Mesenchymal stem cell (in vitro differentiated cells and primary cell): ENCODE results near the gene SUSD2.

ENCODE experiments used
- DNase-seq: peaks from one replicate; pipeline ENCODE4 v3.0.0-alpha.2; 2013
- H2AFZ ChIP-seq: one replicate; pipeline ENCODE4 v1.6.1; 2013; ENCODE audit warnings: low read depth, mild to moderate bottlenecking, control low read depth, inconsistent platforms, low read length, moderate library complexity
- H2AK5ac ChIP-seq: 2 replicates; pipeline ENCODE4 v1.6.1; 2013; ENCODE audit warnings: low read length, moderate library complexity, mild to moderate bottlenecking, inconsistent platforms; ENCODE audit not compliant: severe bottlenecking
- H2BK120ac ChIP-seq: one replicate; pipeline ENCODE4 v1.6.1; 2013; ENCODE audit warnings: low read depth, mild to moderate bottlenecking, inconsistent platforms, low read length, moderate library complexity
- H2BK12ac ChIP-seq, 2 experiments: one replicate each; pipeline ENCODE4 v1.6.1; 2013; ENCODE audit warnings: inconsistent platforms in 2 of 2, low read length in 2 of 2, mild to moderate bottlenecking in 2 of 2, moderate library complexity in 2 of 2, control low read depth in 1 of 2
- H2BK15ac ChIP-seq: one replicate; pipeline ENCODE4 v1.6.1; 2013; ENCODE audit warnings: mild to moderate bottlenecking, low read depth, inconsistent platforms; ENCODE audit not compliant: poor library complexity, severe bottlenecking
- H2BK5ac ChIP-seq: 2 replicates; pipeline ENCODE4 v1.6.1; 2013; ENCODE audit warnings: low read depth, mild to moderate bottlenecking, low read length, control low read depth, inconsistent platforms; ENCODE audit not compliant: poor library complexity, severe bottlenecking
- H3K14ac ChIP-seq, 2 experiments: one replicate each; pipeline ENCODE4 v1.6.1; 2013; ENCODE audit warnings: inconsistent platforms in 2 of 2, low read length in 2 of 2, control low read depth in 1 of 2, mild to moderate bottlenecking in 1 of 2, moderate library complexity in 1 of 2
- H3K18ac ChIP-seq, 2 experiments: one replicate each; pipeline ENCODE4 v1.6.1; 2013; ENCODE audit warnings: inconsistent platforms in 2 of 2, low read length in 2 of 2, control low read depth in 1 of 2, low read depth in 1 of 2, mild to moderate bottlenecking in 1 of 2
- H3K23ac ChIP-seq, 2 experiments: one replicate each; pipeline ENCODE4 v1.6.1; 2013; ENCODE audit warnings: inconsistent platforms in 2 of 2, low read length in 2 of 2, mild to moderate bottlenecking in 2 of 2, moderate library complexity in 2 of 2, control low read depth in 1 of 2
- H3K27ac ChIP-seq: 2 replicates; pipeline ENCODE4 v1.5.1; 2013; ENCODE audit warnings: mild to moderate bottlenecking, moderate library complexity, low read length, control low read depth, inconsistent platforms; ENCODE audit not compliant: poor library complexity, severe bottlenecking
- H3K27me3 ChIP-seq, 2 experiments: 2 replicates each; pipeline versions ENCODE4 v1.6.1 to v1.7.0; 2013; ENCODE audit warnings: low read length in 2 of 2, mild to moderate bottlenecking in 2 of 2, moderate library complexity in 2 of 2, control low read depth in 1 of 2, inconsistent platforms in 1 of 2; ENCODE audit not compliant: control insufficient read depth in 1 of 2, insufficient read depth in 1 of 2
- H3K36me3 ChIP-seq, 2 experiments: 2 replicates each; pipeline versions ENCODE4 v1.6.1 to v1.7.0; 2013; ENCODE audit warnings: low read length in 2 of 2, control low read depth in 1 of 2, inconsistent platforms in 1 of 2, low read depth in 1 of 2, mild to moderate bottlenecking in 1 of 2; ENCODE audit not compliant: insufficient read depth in 2 of 2, control insufficient read depth in 1 of 2
- H3K4ac ChIP-seq, 2 experiments: one replicate each; pipeline ENCODE4 v1.6.1; 2013; ENCODE audit warnings: inconsistent platforms in 2 of 2, low read length in 2 of 2, mild to moderate bottlenecking in 2 of 2, moderate library complexity in 2 of 2, control low read depth in 1 of 2, low read depth in 1 of 2
- H3K4me1 ChIP-seq: 2 replicates; pipeline ENCODE4 v1.6.1; 2013; ENCODE audit warnings: low read depth, low read length, control low read depth; ENCODE audit not compliant: control insufficient read depth, insufficient read depth
- H3K4me2 ChIP-seq: 2 replicates; pipeline ENCODE4 v1.6.1; 2013; ENCODE audit warnings: low read length, mild to moderate bottlenecking, inconsistent platforms; ENCODE audit not compliant: poor library complexity, severe bottlenecking
- H3K4me3 ChIP-seq, 2 experiments: 2 replicates each; pipeline versions ENCODE4 v1.5.1 to v1.7.0; 2013; ENCODE audit warnings: low read length in 2 of 2, mild to moderate bottlenecking in 2 of 2, control low read depth in 1 of 2, low read depth in 1 of 2; ENCODE audit not compliant: insufficient read depth in 1 of 2
- H3K79me1 ChIP-seq: replicated peaks from 2 replicates; pipeline ENCODE4 v1.6.1; 2013; ENCODE audit warnings: mild to moderate bottlenecking, control low read depth, low read length, inconsistent platforms; ENCODE audit not compliant: poor library complexity, severe bottlenecking
- H3K9ac ChIP-seq: 2 replicates; pipeline ENCODE4 v1.7.0; 2013; ENCODE audit warnings: mild to moderate bottlenecking, low read length, moderate library complexity
- H3K9me3 ChIP-seq: 2 replicates; pipeline ENCODE4 v1.7.0; 2013; ENCODE audit warnings: mild to moderate bottlenecking, low read length; ENCODE audit not compliant: control insufficient read depth
- H4K8ac ChIP-seq: one replicate; pipeline ENCODE4 v1.6.1; 2013; ENCODE audit warnings: inconsistent platforms, mild to moderate bottlenecking, low read length, moderate library complexity
- H4K91ac ChIP-seq: one replicate; pipeline ENCODE4 v1.6.1; 2013; ENCODE audit warnings: mild to moderate bottlenecking, low read length, inconsistent platforms
- whole genome bisulfite sequencing: methylation state at CpG from one replicate; pipeline ENCODE4 v1.1.7; 2013; ENCODE audit warnings: mixed read lengths; 5-methylcytosine and 5-hydroxymethylcytosine counted together

Gene SUSD2

GRCh38 chr22:24187731-24188644 is 6.7 kb downstream of the SUSD2 start:
- Histone ChIP-seq H3K4me1 (peaks cover 9% of the 10 kb centered on the region), H2BK5ac (no peak overlapping the region), H3K27ac (no peak overlapping the region), H3K9me3 (no peaks in the 10 kb centered on the region), H2BK12ac (no peak overlapping the region), H3K18ac (no peak overlapping the region), H2BK120ac (no peak overlapping the region), H2AFZ (no peak overlapping the region), H2BK15ac (no peak overlapping the region), H2AK5ac (no peak overlapping the region), H3K4me2 (no peak overlapping the region), H3K4me3 (no peak overlapping the region), H3K23ac (no peak overlapping the region), H3K4ac (no peak overlapping the region), H4K8ac (no peak overlapping the region), H3K27me3 (no peaks in the 10 kb centered on the region), H4K91ac (no peak overlapping the region), H3K14ac (no peak overlapping the region), H3K79me1 (no peaks in the 10 kb centered on the region), H3K36me3 (peaks cover 0 to 4% of the 10 kb centered on the region in 2 experiments), H3K9ac (no peak overlapping the region)
- WGBS, result 91% methylated on average over 37 of the region's 37 CpGs
- no peak for DNase-seq

- Histone ChIP-seq H3K4me3 (no peak overlapping the region), H3K9ac (peak overlapping the region; percentile 28), H4K91ac (peak overlapping the region; percentile 67), H3K23ac (no peak overlapping the region), H3K9me3 (no peaks in the 10 kb centered on the region), H3K4me2 (no peak overlapping the region), H3K4ac (no peak overlapping the region), H2AK5ac (peak overlapping the region; percentile 38), H2AFZ (no peak overlapping the region), H2BK15ac (no peak overlapping the region), H2BK12ac (peak overlapping the region in 1 of 2 experiments; percentile 99), H3K4me1 (peaks cover 9% of the 10 kb centered on the region), H3K27ac (no peak overlapping the region), H3K27me3 (no peaks in the 10 kb centered on the region), H3K18ac (no peak overlapping the region), H3K36me3 (peaks cover 0 to 4% of the 10 kb centered on the region in 2 experiments), H3K14ac (no peak overlapping the region), H3K79me1 (no peaks in the 10 kb centered on the region), H2BK120ac (no peak overlapping the region), H2BK5ac (no peak overlapping the region), H4K8ac (peak overlapping the region; percentile 71)
- DNase-seq, result no peak
- WGBS, result 83% methylated on average over 17 of the region's 17 CpGs
These were observed 7.5 kb downstream of the SUSD2 start for GRCh38 chr22:24188705-24189248.

GRCh38 chr22:24189249-24190158 is 8.2 kb downstream of the SUSD2 start:
- H3K4me2 ChIP-seq, result no peak overlapping the region
- H2BK12ac ChIP-seq, result peak overlapping the region; percentile 90 to 99
- peaks cover 9% of the 10 kb centered on the region for H3K4me1 ChIP-seq
- H3K14ac ChIP-seq, result peak overlapping the region in 1 of 2 experiments; percentile 86
- no peak overlapping the region for H3K27ac ChIP-seq
- peak overlapping the region; percentile 80 to 94 for H3K18ac ChIP-seq
- H2BK15ac ChIP-seq, result peak overlapping the region; percentile 99
- H2BK120ac ChIP-seq, result peak overlapping the region; percentile 82
- no peak overlapping the region for H3K4me3 ChIP-seq
- no peaks in the 10 kb centered on the region for H3K27me3 ChIP-seq
- peak overlapping the region; percentile 71 for H4K8ac ChIP-seq
- peaks cover 0 to 4% of the 10 kb centered on the region in 2 experiments for H3K36me3 ChIP-seq
- H3K23ac ChIP-seq, result no peak overlapping the region
- H2BK5ac ChIP-seq, result no peak overlapping the region
- H2AK5ac ChIP-seq, result peak overlapping the region; percentile 38
- peak overlapping the region; percentile 67 for H4K91ac ChIP-seq
- peak; percentile 65 for DNase-seq
- H3K9me3 ChIP-seq, result no peaks in the 10 kb centered on the region
- H3K9ac ChIP-seq, result peak overlapping the region; percentile 32
- peak overlapping the region; percentile 88 to 96 for H3K4ac ChIP-seq
- H2AFZ ChIP-seq, result peak overlapping the region; percentile 51
- 63% methylated on average over 23 of the region's 23 CpGs for WGBS
- H3K79me1 ChIP-seq, result no peaks in the 10 kb centered on the region
